ENCODE results near the gene FCAMR. TPM values are rescaled to one million over a fixed set of nuclear protein-coding genes. Genes with fewer than 3 reads are reported as not detected.

FCAMR gene
- total RNA-seq, 1 experiment from 2014 or later, result not detected

DNA sequence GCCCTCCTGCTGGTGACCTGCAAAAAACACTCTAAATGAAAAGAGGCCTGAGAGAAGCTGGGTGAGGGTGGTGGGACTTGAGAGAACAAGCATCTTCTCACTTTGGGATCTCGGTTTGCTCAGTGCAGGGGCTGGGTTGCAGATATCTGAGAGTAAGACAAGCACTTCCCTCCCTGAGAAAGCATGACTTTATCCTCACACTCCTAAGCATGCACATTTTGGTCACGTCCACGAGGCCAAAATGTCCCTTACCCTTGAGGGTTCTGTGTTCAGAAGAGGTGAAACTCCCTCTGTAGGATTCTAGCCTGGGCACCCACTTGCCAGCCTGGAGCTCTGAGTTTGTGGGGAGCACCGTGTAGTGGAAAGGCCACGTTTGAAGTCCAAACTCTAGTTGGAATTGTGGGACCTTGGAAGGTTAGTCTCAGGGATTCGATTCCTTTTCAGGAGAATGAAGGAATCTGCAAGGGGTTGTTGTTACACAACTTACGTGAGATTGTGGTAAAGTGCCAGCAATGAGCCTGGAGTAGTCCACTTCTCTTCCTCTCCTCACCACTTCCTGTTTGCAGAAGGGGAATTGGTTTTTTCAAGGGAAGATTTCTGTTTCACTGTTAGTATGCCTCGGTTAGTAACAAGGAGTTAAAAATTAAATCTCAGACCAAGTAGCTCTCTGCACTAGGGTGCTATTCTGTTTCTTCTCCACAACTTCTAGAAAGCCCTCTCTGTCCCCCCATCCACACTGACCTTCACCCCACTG is 3.0 kb downstream of the FCAMR start:
- Histone ChIP-seq H3K27ac (ENCODE audit: low read depth, low read length, poor library complexity, severe bottlenecking) (no peak overlapping the region), H3K4me1 (ENCODE audit: insufficient read depth, low read length, poor library complexity, severe bottlenecking) (no peaks in the 10 kb centered on the region), H3K36me3 (ENCODE audit: insufficient read depth, low read length, poor library complexity, severe bottlenecking) (no peaks in the 10 kb centered on the region), H3K9me3 (ENCODE audit: low read depth, low read length, poor library complexity, severe bottlenecking) (no peaks in the 10 kb centered on the region), H3K4me3 (ENCODE audit: low read depth, low read length, poor library complexity, severe bottlenecking) (no peak overlapping the region), H3K27me3 (replicated peaks; ENCODE audit: insufficient read depth, low read depth, low read length, poor library complexity) (peaks cover 38% of the 10 kb centered on the region)
- CTCF ChIA-PET, result no interaction called here
- POLR2A ChIA-PET (ENCODE audit: low non-redundant PET), result no interaction called here
- no peak for DNase-seq (ENCODE audit: low spot score)
- intact Hi-C loops (cut with micrococcal nuclease; ENCODE audit: unreplicated experiment), result no loop called here
- BruUV-seq (replicated peaks), result no TSS peak
- TF ChIP-seq, protein P1, sequence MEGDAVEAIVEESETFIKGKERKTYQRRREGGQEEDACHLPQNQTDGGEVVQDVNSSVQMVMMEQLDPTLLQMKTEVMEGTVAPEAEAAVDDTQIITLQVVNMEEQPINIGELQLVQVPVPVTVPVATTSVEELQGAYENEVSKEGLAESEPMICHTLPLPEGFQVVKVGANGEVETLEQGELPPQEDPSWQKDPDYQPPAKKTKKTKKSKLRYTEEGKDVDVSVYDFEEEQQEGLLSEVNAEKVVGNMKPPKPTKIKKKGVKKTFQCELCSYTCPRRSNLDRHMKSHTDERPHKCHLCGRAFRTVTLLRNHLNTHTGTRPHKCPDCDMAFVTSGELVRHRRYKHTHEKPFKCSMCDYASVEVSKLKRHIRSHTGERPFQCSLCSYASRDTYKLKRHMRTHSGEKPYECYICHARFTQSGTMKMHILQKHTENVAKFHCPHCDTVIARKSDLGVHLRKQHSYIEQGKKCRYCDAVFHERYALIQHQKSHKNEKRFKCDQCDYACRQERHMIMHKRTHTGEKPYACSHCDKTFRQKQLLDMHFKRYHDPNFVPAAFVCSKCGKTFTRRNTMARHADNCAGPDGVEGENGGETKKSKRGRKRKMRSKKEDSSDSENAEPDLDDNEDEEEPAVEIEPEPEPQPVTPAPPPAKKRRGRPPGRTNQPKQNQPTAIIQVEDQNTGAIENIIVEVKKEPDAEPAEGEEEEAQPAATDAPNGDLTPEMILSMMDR (conservative IDR thresholded peaks at IDR 0.05; ENCODE audit: low read depth, low read length), result no peak
- no peak for TF ChIP-seq EZH2 (IDR thresholded peaks at IDR 0.05; ENCODE audit: borderline replicate concordance, low read depth, low read length, poor library complexity, severe bottlenecking)

- TF ChIP-seq, protein P1 (conservative IDR thresholded peaks at IDR 0.05; ENCODE audit: low read depth, low read length), result no peak
- no peak for TF ChIP-seq EZH2 (IDR thresholded peaks at IDR 0.05; ENCODE audit: borderline replicate concordance, low read depth, low read length, poor library complexity, severe bottlenecking)
- no TSS peak for BruUV-seq (replicated peaks)
- Histone ChIP-seq H3K27me3 (replicated peaks; ENCODE audit: insufficient read depth, low read depth, low read length, poor library complexity) (peaks cover 23% of the 10 kb centered on the region), H3K4me3 (ENCODE audit: low read depth, low read length, poor library complexity, severe bottlenecking) (no peak overlapping the region), H3K4me1 (ENCODE audit: insufficient read depth, low read length, poor library complexity, severe bottlenecking) (no peaks in the 10 kb centered on the region), H3K27ac (ENCODE audit: low read depth, low read length, poor library complexity, severe bottlenecking) (no peak overlapping the region), H3K9me3 (ENCODE audit: low read depth, low read length, poor library complexity, severe bottlenecking) (no peaks in the 10 kb centered on the region), H3K36me3 (ENCODE audit: insufficient read depth, low read length, poor library complexity, severe bottlenecking) (no peaks in the 10 kb centered on the region)
- CTCF ChIA-PET, result interaction anchor here (0.5 kb wide), 1 partner anchor 1273 kb away, joined by 4 read pairs; no protein-coding TSS in a partner anchor
- DNase-seq (ENCODE audit: low spot score), result no peak
- POLR2A ChIA-PET (ENCODE audit: low non-redundant PET), result no interaction called here
- intact Hi-C loops (cut with micrococcal nuclease; ENCODE audit: unreplicated experiment), result no loop called here
Measured at GRCh38 chr1:206965781-206966180, 4.5 kb downstream of the FCAMR start.

DNA sequence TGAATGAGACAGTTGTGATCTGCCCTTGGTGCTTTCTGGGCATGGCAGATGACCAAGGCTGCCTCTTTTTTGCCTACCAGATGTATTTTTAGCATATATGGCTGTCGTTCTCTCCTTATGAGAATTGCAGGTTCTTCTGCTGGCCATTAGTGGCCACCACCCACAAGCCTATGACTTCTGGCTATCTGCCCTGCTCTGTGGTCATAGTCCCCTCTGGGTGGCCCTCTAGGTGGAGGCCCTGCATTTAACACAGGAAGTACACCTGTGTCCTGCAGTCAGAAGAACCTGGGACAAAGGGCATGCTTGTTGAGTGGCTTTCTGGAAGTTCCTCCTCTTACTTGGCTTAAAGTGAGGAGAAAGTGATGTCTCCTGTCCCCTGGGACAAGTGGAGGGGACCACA is 6.5 kb downstream of the FCAMR start:
- H3K4me3 ChIP-seq (ENCODE audit: low read depth, low read length, poor library complexity, severe bottlenecking), result no peak overlapping the region
- CTCF ChIA-PET, result no interaction called here
- no peak for TF ChIP-seq EZH2 (IDR thresholded peaks at IDR 0.05; ENCODE audit: borderline replicate concordance, low read depth, low read length, poor library complexity, severe bottlenecking)
- TF ChIP-seq, protein P1 (conservative IDR thresholded peaks at IDR 0.05; ENCODE audit: low read depth, low read length), result no peak
- H3K27ac ChIP-seq (ENCODE audit: low read depth, low read length, poor library complexity, severe bottlenecking), result no peak overlapping the region
- no peaks in the 10 kb centered on the region for H3K9me3 ChIP-seq (ENCODE audit: low read depth, low read length, poor library complexity, severe bottlenecking)
- H3K4me1 ChIP-seq (ENCODE audit: insufficient read depth, low read length, poor library complexity, severe bottlenecking), result no peaks in the 10 kb centered on the region
- POLR2A ChIA-PET (ENCODE audit: low non-redundant PET), result no interaction called here
- no peaks in the 10 kb centered on the region for H3K36me3 ChIP-seq (ENCODE audit: insufficient read depth, low read length, poor library complexity, severe bottlenecking)
- peaks cover 8% of the 10 kb centered on the region for H3K27me3 ChIP-seq (replicated peaks; ENCODE audit: insufficient read depth, low read depth, low read length, poor library complexity)
- BruUV-seq (replicated peaks), result no TSS peak
- intact Hi-C loops (cut with micrococcal nuclease; ENCODE audit: unreplicated experiment), result no loop called here
- DNase-seq (ENCODE audit: low spot score), result no peak

Measured in A673 (cell line).